GM12878 (cell line): ENCODE data around the gene EPS8. TPM values are rescaled to one million over a fixed set of nuclear protein-coding genes. Genes with fewer than 3 reads are reported as not detected.

Experiments used
- ATF2 ChIP-seq: IDR thresholded peaks from 2 replicates; pipeline ENCODE4 v1.6.1; 2012; ENCODE audit warnings: low read length, inconsistent platforms
- BCL11A ChIP-seq: IDR thresholded peaks from 2 replicates; pipeline ENCODE4 v1.6.1; 2011; ENCODE audit warnings: low read depth, low read length
- CBX5 ChIP-seq: sonication (generic); IDR thresholded peaks from 2 replicates; pipeline ENCODE4 v1.6.1; 2016; ENCODE audit warnings: low read depth, moderate library complexity, mild to moderate bottlenecking, inconsistent platforms
- EED ChIP-seq: sonication (generic); IDR thresholded peaks from 2 replicates; pipeline ENCODE4 v1.6.1; 2016; ENCODE audit warnings: antibody characterized with exemption, low read depth
- HCFC1 ChIP-seq: fragments of 150-350 bp; IDR thresholded peaks from 2 replicates; pipeline ENCODE4 v1.6.1; 2014; ENCODE audit warnings: low read length
- IRF3 ChIP-seq: fragments of 450-650 bp; IDR thresholded peaks from 2 replicates; pipeline ENCODE4 v1.6.1; 2014; ENCODE audit warnings: mild to moderate bottlenecking
- MLLT1 ChIP-seq: fragments of 450-650 bp; IDR thresholded peaks from 2 replicates; pipeline ENCODE4 v1.6.1; 2016; ENCODE audit warnings: mild to moderate bottlenecking
- MTA2 ChIP-seq: fragments of 450-650 bp; IDR thresholded peaks from 2 replicates; pipeline ENCODE4 v1.6.1; 2016; ENCODE audit warnings: low read depth, mild to moderate bottlenecking, moderate library complexity
- NBN ChIP-seq: fragments of 450-650 bp; IDR thresholded peaks from 2 replicates; pipeline ENCODE4 v1.6.1; 2016
- SMARCA5 ChIP-seq: fragments of 450-650 bp; IDR thresholded peaks from 2 replicates; pipeline ENCODE4 v1.6.1; 2017; ENCODE audit warnings: mild to moderate bottlenecking
- SRF ChIP-seq, 2 experiments: IDR thresholded peaks; 2 replicates each; pipeline ENCODE4 v1.6.1; 2011; ENCODE audit warnings: low read depth in 2 of 2, low read length in 2 of 2, mild to moderate bottlenecking in 1 of 2, moderate library complexity in 1 of 2
- TCF12 ChIP-seq: IDR thresholded peaks from 2 replicates; pipeline ENCODE4 v1.6.1; 2011; ENCODE audit warnings: low read depth, mild to moderate bottlenecking, low read length
- ZBTB11 ChIP-seq: fragments of 450-650 bp; formaldehyde crosslinking; IDR thresholded peaks from 2 replicates; pipeline ENCODE4 v1.5.0; 2022; ENCODE audit warnings: mild to moderate bottlenecking, missing genetic modification characterization
- ZSCAN29 ChIP-seq: fragments of 450-650 bp; IDR thresholded peaks from 2 replicates; pipeline ENCODE4 v1.6.1; 2017; ENCODE audit warnings: mild to moderate bottlenecking, moderate library complexity
- polyA plus RNA-seq, 11 experiments: library from polyadenylated mRNA; depleted of rRNA in 4 of 11; unstranded in 6 of 11; stranded (reverse) in 5 of 11; fragments of >200 nt; fragmentation: Nextera tagmentation in 4 of 11; fragmentation: Illumina TruSeq in 1 of 11; extraction: Ambion mirVana in 4 of 11; extraction: Trizol in 1 of 11; gene quantifications; 1 replicate in 1 of 11; 2 replicates in 10 of 11; pipeline versions ENCODE4 v1.2.1 to v1.2.3, GENCODE V29; 2011 to 2016; ENCODE audit warnings: inconsistent platforms in 2 of 11, missing spikeins in 2 of 11, low read depth in 1 of 11
- total RNA-seq, 4 experiments: library from RNA; depleted of rRNA in 3 of 4; stranded (reverse); fragments of >200 nt in 3 of 4; fragmentation: Illumina TruSeq in 1 of 4; extraction: Trizol in 1 of 4; gene quantifications; 2 replicates each; pipeline versions ENCODE4 v1.2.1 to v1.2.3, GENCODE V29; 2013 to 2021
- TF ChIP-seq, protein P1 (sequence below): fragments of 150-350 bp; IDR thresholded peaks from 2 replicates; pipeline ENCODE4 v1.6.1; 2014; ENCODE audit warnings: mild to moderate bottlenecking, low read depth, low read length
- TF ChIP-seq, protein P2 (sequence below): fragments of 150-350 bp; IDR thresholded peaks from 2 replicates; pipeline ENCODE4 v1.6.1; 2016; ENCODE audit warnings: low read depth, low read length

Gene EPS8
- total and polyA plus RNA-seq, 10 of the 15 experiments (the other 5 are each of a cell fraction or from before 2014, with no cell fraction given) = 1.3 to 127 (median 3.4) TPM

DNA sequence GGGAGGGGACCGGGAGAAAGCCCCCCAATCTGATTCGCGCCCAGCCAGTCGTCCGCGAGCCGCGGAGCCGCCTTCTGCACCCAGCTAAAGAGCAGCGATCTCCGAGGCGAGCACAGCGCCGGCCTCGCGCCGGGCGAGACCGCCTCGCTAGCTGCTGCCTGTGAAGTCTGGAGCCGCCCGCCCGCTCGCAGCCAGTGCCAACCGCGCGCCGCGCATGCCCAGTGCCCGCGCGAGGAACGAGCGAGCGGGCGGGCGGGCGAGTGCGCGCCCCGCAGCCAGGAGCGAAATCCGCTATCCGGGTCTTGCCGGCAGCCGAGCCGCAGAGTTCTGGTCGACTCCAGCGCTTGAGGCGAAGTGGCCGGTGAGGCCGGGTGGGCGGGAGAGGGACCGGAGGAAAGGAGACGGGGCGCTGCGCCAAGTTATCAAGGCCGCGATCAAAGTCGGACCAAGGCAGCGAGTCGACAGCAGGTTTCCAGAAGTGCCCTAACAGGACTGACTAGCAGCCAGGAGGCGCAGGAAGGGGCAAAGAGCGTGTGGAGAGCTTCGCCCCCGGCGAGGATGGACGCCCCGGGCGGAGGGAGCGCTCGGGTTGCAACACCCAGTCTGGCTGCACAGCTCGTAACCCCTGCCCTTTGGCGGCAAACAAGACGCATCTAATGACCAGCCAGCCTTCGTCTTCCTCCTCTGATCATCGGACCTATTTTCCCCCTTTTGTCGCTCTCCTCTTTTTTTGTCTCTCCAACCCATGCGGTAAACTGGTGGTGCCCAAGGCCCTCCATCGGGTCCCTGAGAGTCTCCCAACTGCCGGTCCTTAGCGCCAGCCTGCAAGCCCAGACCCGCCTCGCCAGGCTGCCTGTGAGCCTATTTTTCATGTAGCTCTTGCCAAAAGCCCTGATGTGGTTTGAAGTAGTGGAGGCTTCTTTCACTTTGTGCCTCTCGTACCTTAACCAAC lies at the start of gene EPS8 (continued):
- TF ChIP-seq EED (no peak), ZSCAN29 (peak; percentile 82), ATF2 (no peak), SMARCA5 (peak; percentile 69; the same call in 1 of the 2 replicates), BCL11A (0 out of 2 replicates have a peak, but pooled peaks have one; percentile 29), CBX5 (peak; percentile 76; the same call in 1 of the 2 replicates), TCF12 (peak; percentile 23; the same call in 1 of the 2 replicates), SRF (IDR thresholded peaks at IDR 0.05; ENCODE audit: low read depth in 2 of 2, low read length in 2 of 2) (0 out of 4 replicates have a peak, but pooled peaks of 1 of the 2 experiments have one; percentile 10), MLLT1 (peak; percentile 67), MTA2 (no peak), ZBTB11 (CRISPR knock-in tag) (no peak), NBN (peak; percentile 81), HCFC1 (no peak), IRF3 (no peak)
- TF ChIP-seq, protein P1, sequence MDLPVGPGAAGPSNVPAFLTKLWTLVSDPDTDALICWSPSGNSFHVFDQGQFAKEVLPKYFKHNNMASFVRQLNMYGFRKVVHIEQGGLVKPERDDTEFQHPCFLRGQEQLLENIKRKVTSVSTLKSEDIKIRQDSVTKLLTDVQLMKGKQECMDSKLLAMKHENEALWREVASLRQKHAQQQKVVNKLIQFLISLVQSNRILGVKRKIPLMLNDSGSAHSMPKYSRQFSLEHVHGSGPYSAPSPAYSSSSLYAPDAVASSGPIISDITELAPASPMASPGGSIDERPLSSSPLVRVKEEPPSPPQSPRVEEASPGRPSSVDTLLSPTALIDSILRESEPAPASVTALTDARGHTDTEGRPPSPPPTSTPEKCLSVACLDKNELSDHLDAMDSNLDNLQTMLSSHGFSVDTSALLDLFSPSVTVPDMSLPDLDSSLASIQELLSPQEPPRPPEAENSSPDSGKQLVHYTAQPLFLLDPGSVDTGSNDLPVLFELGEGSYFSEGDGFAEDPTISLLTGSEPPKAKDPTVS = no peak
- TF ChIP-seq, protein P2, sequence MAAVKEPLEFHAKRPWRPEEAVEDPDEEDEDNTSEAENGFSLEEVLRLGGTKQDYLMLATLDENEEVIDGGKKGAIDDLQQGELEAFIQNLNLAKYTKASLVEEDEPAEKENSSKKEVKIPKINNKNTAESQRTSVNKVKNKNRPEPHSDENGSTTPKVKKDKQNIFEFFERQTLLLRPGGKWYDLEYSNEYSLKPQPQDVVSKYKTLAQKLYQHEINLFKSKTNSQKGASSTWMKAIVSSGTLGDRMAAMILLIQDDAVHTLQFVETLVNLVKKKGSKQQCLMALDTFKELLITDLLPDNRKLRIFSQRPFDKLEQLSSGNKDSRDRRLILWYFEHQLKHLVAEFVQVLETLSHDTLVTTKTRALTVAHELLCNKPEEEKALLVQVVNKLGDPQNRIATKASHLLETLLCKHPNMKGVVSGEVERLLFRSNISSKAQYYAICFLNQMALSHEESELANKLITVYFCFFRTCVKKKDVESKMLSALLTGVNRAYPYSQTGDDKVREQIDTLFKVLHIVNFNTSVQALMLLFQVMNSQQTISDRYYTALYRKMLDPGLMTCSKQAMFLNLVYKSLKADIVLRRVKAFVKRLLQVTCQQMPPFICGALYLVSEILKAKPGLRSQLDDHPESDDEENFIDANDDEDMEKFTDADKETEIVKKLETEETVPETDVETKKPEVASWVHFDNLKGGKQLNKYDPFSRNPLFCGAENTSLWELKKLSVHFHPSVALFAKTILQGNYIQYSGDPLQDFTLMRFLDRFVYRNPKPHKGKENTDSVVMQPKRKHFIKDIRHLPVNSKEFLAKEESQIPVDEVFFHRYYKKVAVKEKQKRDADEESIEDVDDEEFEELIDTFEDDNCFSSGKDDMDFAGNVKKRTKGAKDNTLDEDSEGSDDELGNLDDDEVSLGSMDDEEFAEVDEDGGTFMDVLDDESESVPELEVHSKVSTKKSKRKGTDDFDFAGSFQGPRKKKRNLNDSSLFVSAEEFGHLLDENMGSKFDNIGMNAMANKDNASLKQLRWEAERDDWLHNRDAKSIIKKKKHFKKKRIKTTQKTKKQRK = no peak
